PC-9 (cell line): Measurements from ENCODE around the gene TBX5. TPM values are rescaled to one million over a fixed set of nuclear protein-coding genes. Genes with fewer than 3 reads are reported as not detected.

Experiments used
- BruUV-seq: library from RNA; stranded (reverse); fragments of 400-500 nt; replicated peaks from 2 replicates; lab custom pipeline; 2021; lab: Mats Ljungman, UMichigan
- CTCF ChIA-PET: fragments of 300-600 bp; sonication (Branson Sonifier 250); formaldehyde crosslinking; loops from one replicate; lab custom pipeline; 2022; ENCODE audit warnings: antibody characterized with exemption; lab: Charles Lee
- POLR2A ChIA-PET: fragments of 300-600 bp; sonication (Branson Sonifier 250); formaldehyde crosslinking; loops from one replicate; lab custom pipeline; 2022; ENCODE audit warnings: antibody characterized with exemption; ENCODE audit not compliant: unreplicated experiment; lab: Charles Lee
- DNase-seq, 2 experiments: peaks; one replicate each; pipeline versions ENCODE4 v3.0.0 to v3.0.0-alpha.2; 2015 to 2022; ENCODE audit warnings: mixed read lengths in 1 of 2
- H2AFZ ChIP-seq: fragments of 200-600 bp; sonication (generic); 2 replicates; pipeline ENCODE4 v1.8.1; 2017; ENCODE audit warnings: antibody characterized with exemption
- H3F3A ChIP-seq: fragments of 200-600 bp; sonication (generic); 2 replicates; pipeline ENCODE4 v1.8.1; 2017; ENCODE audit warnings: antibody characterized with exemption, mild to moderate bottlenecking, low read depth; ENCODE audit not compliant: insufficient read depth
- H3K27ac ChIP-seq: fragments of 200-600 bp; sonication (generic); 2 replicates; pipeline ENCODE4 v1.6.1; 2016; ENCODE audit warnings: mixed run types
- H3K27me3 ChIP-seq: fragments of 200-600 bp; sonication (generic); 2 replicates; pipeline ENCODE4 v1.6.1; 2016; ENCODE audit warnings: low read depth, mixed run types; ENCODE audit not compliant: insufficient read depth
- H3K36me3 ChIP-seq: fragments of 200-600 bp; sonication (generic); 2 replicates; pipeline ENCODE4 v1.6.1; 2016; ENCODE audit warnings: low read depth, mixed run types
- H3K4me1 ChIP-seq: fragments of 200-600 bp; sonication (generic); replicated peaks from 2 replicates; pipeline ENCODE4 v1.6.1; 2016; ENCODE audit warnings: mixed run types; ENCODE audit not compliant: insufficient read depth
- H3K4me2 ChIP-seq: fragments of 200-600 bp; sonication (generic); 2 replicates; pipeline ENCODE4 v1.6.1; 2017; ENCODE audit warnings: mixed run types
- H3K4me3 ChIP-seq: fragments of 200-600 bp; sonication (generic); 2 replicates; pipeline ENCODE4 v1.6.1; 2016; ENCODE audit warnings: mixed run types
- H3K79me2 ChIP-seq: fragments of 200-600 bp; sonication (generic); 2 replicates; pipeline ENCODE4 v1.6.1; 2017; ENCODE audit warnings: low read depth, mixed run types
- H3K9me2 ChIP-seq: fragments of 200-600 bp; sonication (generic); 2 replicates; pipeline ENCODE4 v1.8.1; 2017; ENCODE audit warnings: mild to moderate bottlenecking; ENCODE audit not compliant: insufficient read depth
- H3K9me3 ChIP-seq: fragments of 200-600 bp; sonication (generic); 2 replicates; pipeline ENCODE4 v1.8.1; 2016; ENCODE audit warnings: low read depth; ENCODE audit not compliant: insufficient read depth
- H4K20me1 ChIP-seq: fragments of 200-600 bp; sonication (generic); 2 replicates; pipeline ENCODE4 v1.8.1; 2017; ENCODE audit not compliant: insufficient read depth
- CTCF ChIP-seq: fragments of 200-600 bp; sonication (generic); conservative IDR thresholded peaks from 2 replicates; pipeline ENCODE4 v1.6.1; 2017; ENCODE audit warnings: mixed run types, antibody characterized with exemption, mild to moderate bottlenecking, moderate library complexity
- EZH2 ChIP-seq: fragments of 200-600 bp; sonication (generic); IDR thresholded peaks from 2 replicates; pipeline ENCODE4 v1.8.0; 2017; ENCODE audit warnings: antibody characterized with exemption, low read depth
- intact Hi-C: fragments of 100-400 bp; cut with micrococcal nuclease; formaldehyde crosslinking; loops from one replicate; pipeline ENCODE4 v1.10.0; 2022; ENCODE audit not compliant: unreplicated experiment
- total RNA-seq: library from RNA; stranded (reverse); gene quantifications from 2 replicates; pipeline ENCODE4 v1.2.3, GENCODE V29; 2021

Gene TBX5
- total RNA-seq, 1 experiment from 2014 or later = not detected

GRCh38 chr12:114409852-114410600 lies 4.1 kb upstream of the TBX5 start:
- ChIA-PET CTCF (no interaction called here), POLR2A (no interaction called here)
- Histone ChIP-seq H3K27ac (no peak overlapping the region), H3K9me3 (no peaks in the 10 kb centered on the region), H3K79me2 (no peaks in the 10 kb centered on the region), H2AFZ (no peak overlapping the region), H3K4me1 (no peaks in the 10 kb centered on the region), H3K36me3 (no peaks in the 10 kb centered on the region), H3K4me3 (no peak overlapping the region), H3F3A (no peaks in the 10 kb centered on the region), H3K4me2 (no peak overlapping the region), H3K9me2 (no peaks in the 10 kb centered on the region), H4K20me1 (no peaks in the 10 kb centered on the region), H3K27me3 (peaks cover 92% of the 10 kb centered on the region)
- intact Hi-C loops = no loop called here
- DNase-seq = no peak
- no TSS peak for BruUV-seq
- TF ChIP-seq EZH2 = no peak

- CTCF ChIA-PET = no interaction called here
- no peaks in the 10 kb centered on the region for H3K79me2 ChIP-seq
- DNase-seq = no peak
- H3K9me3 ChIP-seq = no peaks in the 10 kb centered on the region
- TF ChIP-seq CTCF = no peak
- no peak for TF ChIP-seq EZH2
- BruUV-seq = no TSS peak
- no peaks in the 10 kb centered on the region for H3K36me3 ChIP-seq
- no peaks in the 10 kb centered on the region for H3K4me1 ChIP-seq
- H3K27me3 ChIP-seq = peaks cover 92% of the 10 kb centered on the region
- no peak overlapping the region for H3K4me3 ChIP-seq
- H3K4me2 ChIP-seq = no peak overlapping the region
- H4K20me1 ChIP-seq = no peaks in the 10 kb centered on the region
- intact Hi-C loops = no loop called here
- POLR2A ChIA-PET = no interaction called here
- H3K27ac ChIP-seq = no peak overlapping the region
- H3K9me2 ChIP-seq = no peaks in the 10 kb centered on the region
- H2AFZ ChIP-seq = no peak overlapping the region
- no peaks in the 10 kb centered on the region for H3F3A ChIP-seq
Measured at GRCh38 chr12:114408886-114409851, 3.2 kb upstream of the TBX5 start.

GRCh38 chr12:114408471-114408885 lies 2.5 kb upstream of the TBX5 start:
- Histone ChIP-seq H3K4me3 (no peak overlapping the region), H3K9me2 (no peaks in the 10 kb centered on the region), H3K79me2 (no peaks in the 10 kb centered on the region), H2AFZ (no peak overlapping the region), H3F3A (no peaks in the 10 kb centered on the region), H3K4me2 (no peak overlapping the region), H3K4me1 (no peaks in the 10 kb centered on the region), H3K27me3 (peaks cover 92% of the 10 kb centered on the region), H3K27ac (no peak overlapping the region), H3K36me3 (no peaks in the 10 kb centered on the region), H4K20me1 (no peaks in the 10 kb centered on the region), H3K9me3 (no peaks in the 10 kb centered on the region)
- DNase-seq = no peak
- BruUV-seq = no TSS peak
- intact Hi-C loops = no loop called here
- TF ChIP-seq CTCF (no peak), EZH2 (no peak)
- CTCF ChIA-PET = no interaction called here
- POLR2A ChIA-PET = no interaction called here
